KMS-11 (cell line): ENCODE results near the gene UGT1A10.
"Not testable (repeated sequence)": the region's sequence is repeated elsewhere in the genome, so short reads cannot be mapped to it uniquely, and the experiment has no call there.

Source experiments
- H2AFZ ChIP-seq: fragments of 200-600 bp; sonication (generic); 2 replicates; pipeline ENCODE4 v1.6.1; 2016; ENCODE audit warnings: antibody characterized with exemption, mixed run types, low read depth
- H3K27ac ChIP-seq: fragments of 200-600 bp; sonication (generic); 2 replicates; pipeline ENCODE4 v1.6.1; 2016; ENCODE audit warnings: mild to moderate bottlenecking, mixed run types
- H3K27me3 ChIP-seq: fragments of 200-600 bp; sonication (generic); 2 replicates; pipeline ENCODE4 v1.6.1; 2017; ENCODE audit warnings: mild to moderate bottlenecking, low read depth, mixed run types, moderate library complexity; ENCODE audit not compliant: insufficient read depth
- H3K36me3 ChIP-seq: fragments of 200-600 bp; sonication (generic); 2 replicates; pipeline ENCODE4 v1.6.1; 2017; ENCODE audit warnings: mild to moderate bottlenecking, mixed run types; ENCODE audit not compliant: insufficient read depth
- H3K4me1 ChIP-seq: fragments of 200-600 bp; sonication (generic); 2 replicates; pipeline ENCODE4 v1.6.1; 2016; ENCODE audit warnings: mild to moderate bottlenecking, low read depth, mixed run types; ENCODE audit not compliant: poor library complexity, severe bottlenecking
- H3K4me2 ChIP-seq: fragments of 200-600 bp; sonication (generic); 2 replicates; pipeline ENCODE4 v1.7.0; 2016; ENCODE audit warnings: mild to moderate bottlenecking, mixed run types
- H3K4me3 ChIP-seq: fragments of 200-600 bp; sonication (generic); IDR thresholded peaks from 2 replicates; pipeline ENCODE4 v1.6.1; 2017; ENCODE audit warnings: low read depth, low read length, mixed read lengths; ENCODE audit not compliant: insufficient read depth
- H3K79me2 ChIP-seq: fragments of 200-600 bp; sonication (generic); 2 replicates; pipeline ENCODE4 v1.6.1; 2016; ENCODE audit warnings: low read depth, mixed run types; ENCODE audit not compliant: insufficient read depth
- H3K9ac ChIP-seq: fragments of 200-600 bp; sonication (generic); 2 replicates; pipeline ENCODE4 v1.6.1; 2016; ENCODE audit warnings: mild to moderate bottlenecking, mixed run types
- H4K20me1 ChIP-seq: fragments of 200-600 bp; sonication (generic); 2 replicates; pipeline ENCODE4 v1.6.1; 2016; ENCODE audit warnings: mild to moderate bottlenecking, mixed run types; ENCODE audit not compliant: insufficient read depth
- TF ChIP-seq, protein P1 (sequence below): fragments of 200-600 bp; sonication (generic); conservative IDR thresholded peaks from 2 replicates; pipeline ENCODE4 v1.6.1; 2017; ENCODE audit warnings: low read depth, mild to moderate bottlenecking, antibody characterized with exemption, low read length, moderate library complexity, mixed read lengths

The UGT1A10 gene

DNA sequence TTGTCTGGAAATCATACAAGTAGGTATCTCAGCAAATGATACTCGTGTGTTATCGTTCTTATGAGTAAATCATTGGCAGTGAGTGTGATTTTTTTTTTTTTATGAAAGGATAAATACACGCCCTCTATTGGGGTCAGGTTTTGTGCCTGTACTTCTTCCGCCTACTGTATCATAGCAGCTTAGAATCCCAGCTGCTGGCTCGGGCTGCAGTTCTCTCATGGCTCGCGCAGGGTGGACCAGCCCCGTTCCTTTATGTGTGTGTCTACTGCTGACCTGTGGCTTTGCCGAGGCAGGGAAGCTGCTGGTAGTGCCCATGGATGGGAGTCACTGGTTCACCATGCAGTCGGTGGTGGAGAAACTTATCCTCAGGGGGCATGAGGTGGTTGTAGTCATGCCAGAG lies at the start of gene UGT1A10:
TSS of gene UGT1A10 (plus strand) at position 143 of the 400 bp plus-strand sequence. CDS start at position 218, 75 bp downstream.
- not testable (repeated sequence) for H3K4me3 ChIP-seq, H4K20me1 ChIP-seq, H3K79me2 ChIP-seq, H3K9ac ChIP-seq, H2AFZ ChIP-seq, H3K36me3 ChIP-seq, H3K4me2 ChIP-seq, H3K4me1 ChIP-seq, H3K27ac ChIP-seq, H3K27me3 ChIP-seq

DNA sequence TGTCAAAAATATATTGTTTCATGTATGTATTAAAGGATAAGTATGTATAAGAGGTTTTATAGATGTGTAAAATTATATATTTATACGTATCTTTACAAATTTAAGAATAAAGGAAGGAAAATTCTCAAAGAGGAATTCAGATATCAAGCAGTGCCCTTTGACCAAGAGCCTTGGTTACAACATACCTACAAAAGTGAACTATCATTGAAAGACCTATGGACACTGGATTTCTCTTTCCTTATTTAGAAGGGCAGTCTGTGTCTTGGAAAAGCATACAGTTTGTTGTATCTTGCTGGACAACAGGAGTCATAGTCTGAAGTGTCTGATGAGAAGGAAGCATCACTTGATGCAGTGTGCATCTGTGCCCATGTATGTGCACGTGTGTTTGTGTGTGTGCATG lies 47.8 kb upstream of the UGT1A10 start:
- Histone ChIP-seq H2AFZ (no peak overlapping the region), H3K36me3 (no peaks in the 10 kb centered on the region), H3K4me1 (no peaks in the 10 kb centered on the region), H3K27ac (no peak overlapping the region), H3K4me2 (no peak overlapping the region), H3K4me3 (no peak overlapping the region), H3K79me2 (no peaks in the 10 kb centered on the region), H3K27me3 (no peaks in the 10 kb centered on the region), H4K20me1 (no peaks in the 10 kb centered on the region), H3K9ac (no peak overlapping the region)
- TF ChIP-seq, protein P1, sequence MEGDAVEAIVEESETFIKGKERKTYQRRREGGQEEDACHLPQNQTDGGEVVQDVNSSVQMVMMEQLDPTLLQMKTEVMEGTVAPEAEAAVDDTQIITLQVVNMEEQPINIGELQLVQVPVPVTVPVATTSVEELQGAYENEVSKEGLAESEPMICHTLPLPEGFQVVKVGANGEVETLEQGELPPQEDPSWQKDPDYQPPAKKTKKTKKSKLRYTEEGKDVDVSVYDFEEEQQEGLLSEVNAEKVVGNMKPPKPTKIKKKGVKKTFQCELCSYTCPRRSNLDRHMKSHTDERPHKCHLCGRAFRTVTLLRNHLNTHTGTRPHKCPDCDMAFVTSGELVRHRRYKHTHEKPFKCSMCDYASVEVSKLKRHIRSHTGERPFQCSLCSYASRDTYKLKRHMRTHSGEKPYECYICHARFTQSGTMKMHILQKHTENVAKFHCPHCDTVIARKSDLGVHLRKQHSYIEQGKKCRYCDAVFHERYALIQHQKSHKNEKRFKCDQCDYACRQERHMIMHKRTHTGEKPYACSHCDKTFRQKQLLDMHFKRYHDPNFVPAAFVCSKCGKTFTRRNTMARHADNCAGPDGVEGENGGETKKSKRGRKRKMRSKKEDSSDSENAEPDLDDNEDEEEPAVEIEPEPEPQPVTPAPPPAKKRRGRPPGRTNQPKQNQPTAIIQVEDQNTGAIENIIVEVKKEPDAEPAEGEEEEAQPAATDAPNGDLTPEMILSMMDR = no peak

- not testable (repeated sequence) for H3K4me1 ChIP-seq, H4K20me1 ChIP-seq, H3K27me3 ChIP-seq, H3K27ac ChIP-seq, H3K79me2 ChIP-seq, H2AFZ ChIP-seq, H3K4me2 ChIP-seq, H3K36me3 ChIP-seq, H3K9ac ChIP-seq, H3K4me3 ChIP-seq
These were observed 43.5 kb upstream of the UGT1A10 start for GRCh38 chr2:233592706-233593105.

GRCh38 chr2:233593201-233593600 lies 43.0 kb upstream of the UGT1A10 start:
- Histone ChIP-seq H3K4me2 (no peak overlapping the region), H3K4me3 (no peak overlapping the region), H3K9ac (no peak overlapping the region), H3K4me1 (no peaks in the 10 kb centered on the region), H3K36me3 (no peaks in the 10 kb centered on the region), H2AFZ (no peak overlapping the region), H3K27ac (no peak overlapping the region), H3K79me2 (no peaks in the 10 kb centered on the region), H3K27me3 (no peaks in the 10 kb centered on the region), H4K20me1 (no peaks in the 10 kb centered on the region)
- TF ChIP-seq, protein P1 = no peak

GRCh38 chr2:233597522-233597921 lies 38.7 kb upstream of the UGT1A10 start:
- H3K27ac ChIP-seq = no peak overlapping the region
- H2AFZ ChIP-seq = no peak overlapping the region
- no peaks in the 10 kb centered on the region for H3K79me2 ChIP-seq
- no peaks in the 10 kb centered on the region for H4K20me1 ChIP-seq
- H3K36me3 ChIP-seq = no peaks in the 10 kb centered on the region
- no peak overlapping the region for H3K4me2 ChIP-seq
- H3K9ac ChIP-seq = no peak overlapping the region
- H3K27me3 ChIP-seq = no peaks in the 10 kb centered on the region
- H3K4me3 ChIP-seq = no peak overlapping the region
- TF ChIP-seq, protein P1 = no peak
- no peaks in the 10 kb centered on the region for H3K4me1 ChIP-seq
